ENCODE data around the gene KCNMA1.

KCNMA1 gene

GRCh38 chr10:76973091-76974016 lies 664.3 kb downstream of the KCNMA1 start:
- no peak for FAIRE-seq

DNA sequence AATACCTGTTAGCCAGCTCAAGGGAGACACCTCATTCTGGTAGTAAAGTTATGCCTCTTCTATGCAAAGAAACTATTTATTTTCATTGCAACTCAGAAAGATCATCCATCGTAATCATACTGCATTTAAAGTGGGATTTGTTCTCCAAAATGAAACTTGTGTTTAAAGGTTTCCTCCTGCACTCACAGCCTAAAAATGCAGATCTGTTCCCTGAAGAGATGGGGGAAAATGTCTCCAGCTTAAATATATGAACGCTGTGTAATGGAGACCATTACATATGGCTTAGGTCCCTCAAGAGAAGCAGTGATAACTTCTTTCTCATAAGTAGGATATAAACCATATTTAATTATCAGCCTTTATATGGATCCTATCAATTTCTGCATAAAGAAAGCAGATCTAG lies 665.1 kb downstream of the KCNMA1 start:
- no peak for TF ChIP-seq POLR2A (IDR thresholded peaks at IDR 0.05; ENCODE audit: low read depth, low read length)
- no peak for FAIRE-seq
- no peak for DNase-seq (ENCODE audit: insufficient read length, low spot score)

More at GRCh38 chr10:76973091-76974016, 664.3 kb downstream of the KCNMA1 start:
- DNase-seq (ENCODE audit: insufficient read length, low spot score), result no peak
- TF ChIP-seq POLR2A (IDR thresholded peaks at IDR 0.05; ENCODE audit: low read depth, low read length), result no peak

GRCh38 chr10:76971547-76972170 lies 665.9 kb downstream of the KCNMA1 start:
- FAIRE-seq, result no peak
- no peak for TF ChIP-seq POLR2A (IDR thresholded peaks at IDR 0.05; ENCODE audit: low read depth, low read length)
- no peak for DNase-seq (ENCODE audit: insufficient read length, low spot score)

DNA sequence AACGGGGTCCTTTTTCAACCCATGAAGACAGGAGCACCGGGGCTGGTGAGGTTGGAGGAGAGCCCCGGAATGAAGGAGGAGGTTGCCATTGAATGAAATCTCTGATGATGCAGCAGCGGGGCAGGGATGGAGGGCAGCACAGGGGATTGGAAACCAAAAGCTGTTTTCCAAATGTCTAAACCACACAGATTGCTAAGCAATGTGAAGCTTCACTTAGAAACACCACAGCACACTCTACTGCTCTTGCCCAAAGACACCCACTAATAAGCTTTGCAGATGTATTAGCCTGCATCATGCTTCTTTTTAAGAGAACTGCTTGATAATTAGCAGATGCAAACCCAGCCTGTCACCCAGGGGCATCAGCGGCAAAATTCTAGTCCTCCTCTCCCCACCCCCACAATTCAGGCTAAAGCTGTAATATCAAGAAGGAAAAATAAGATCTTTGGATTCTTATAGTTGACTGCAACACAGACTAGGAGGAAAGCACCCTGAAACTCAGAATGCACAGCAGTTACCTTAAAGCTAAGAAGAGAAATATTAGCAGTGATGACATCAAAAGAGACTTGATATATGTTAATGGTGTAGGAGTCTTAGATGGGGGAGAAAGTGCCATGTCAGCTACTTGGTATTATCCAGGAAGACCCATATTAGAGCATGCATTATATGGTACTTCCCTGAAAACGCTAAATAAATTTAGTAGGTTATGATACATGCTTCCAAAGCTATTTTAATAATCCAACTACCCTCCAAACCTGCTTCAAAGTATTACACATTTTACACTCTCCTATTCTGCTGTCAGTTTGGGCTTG lies 666.7 kb downstream of the KCNMA1 start:
- TF ChIP-seq POLR2A (IDR thresholded peaks at IDR 0.05; ENCODE audit: low read depth, low read length), result no peak
- DNase-seq (ENCODE audit: insufficient read length, low spot score), result no peak
- FAIRE-seq, result no peak

GRCh38 chr10:76969366-76969948 lies 668.2 kb downstream of the KCNMA1 start:
- no peak for DNase-seq (ENCODE audit: insufficient read length, low spot score)
- no peak for TF ChIP-seq POLR2A (IDR thresholded peaks at IDR 0.05; ENCODE audit: low read depth, low read length)
- FAIRE-seq, result no peak

- DNase-seq (ENCODE audit: insufficient read length, low spot score), result no peak
- no peak for FAIRE-seq
- no peak for TF ChIP-seq POLR2A (IDR thresholded peaks at IDR 0.05; ENCODE audit: low read depth, low read length)
Measured at GRCh38 chr10:76968483-76968882, 669.1 kb downstream of the KCNMA1 start.

DNA sequence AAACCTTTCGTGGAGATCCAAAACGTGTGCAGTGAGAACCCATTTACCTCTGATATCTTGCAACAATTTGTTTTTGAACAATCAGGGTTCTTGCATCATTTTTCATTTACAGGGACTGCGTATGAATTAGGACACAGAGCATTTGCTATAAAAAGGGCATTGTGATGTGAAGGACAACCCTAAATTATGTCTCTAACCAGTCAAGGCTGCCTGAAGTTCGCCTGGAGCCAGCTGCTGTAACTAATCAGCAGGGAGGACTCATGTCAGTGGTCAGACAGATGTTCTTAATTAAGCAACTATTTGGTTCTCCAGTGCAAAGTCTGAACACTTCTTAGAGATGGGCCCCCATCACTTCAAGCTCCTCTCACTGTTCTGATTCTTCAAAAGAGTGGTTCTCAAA lies 674.8 kb downstream of the KCNMA1 start:
- DNase-seq (ENCODE audit: insufficient read length, low spot score), result no peak
- no peak for TF ChIP-seq POLR2A (IDR thresholded peaks at IDR 0.05; ENCODE audit: low read depth, low read length)
- FAIRE-seq, result no peak

DNA sequence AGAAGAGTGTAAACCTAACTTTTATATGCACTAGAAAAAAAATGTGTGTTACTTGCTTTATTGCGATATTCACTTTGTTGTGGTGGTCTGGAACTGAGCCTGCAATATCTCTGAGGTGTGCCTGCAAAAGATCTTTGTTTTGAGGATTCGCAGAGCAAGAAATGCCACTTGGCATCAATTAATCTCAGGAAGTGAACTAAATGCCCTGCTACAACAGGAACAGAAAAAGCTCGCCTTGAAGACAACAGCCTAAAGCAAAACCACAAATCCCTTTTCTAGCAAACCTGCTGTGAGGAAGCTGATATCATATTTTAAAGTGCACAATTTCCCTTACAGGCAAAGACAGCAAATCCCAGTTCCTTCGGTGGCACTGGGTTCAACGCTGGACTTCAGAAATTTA lies 675.8 kb downstream of the KCNMA1 start:
- TF ChIP-seq POLR2A (IDR thresholded peaks at IDR 0.05; ENCODE audit: low read depth, low read length), result no peak
- no peak for DNase-seq (ENCODE audit: insufficient read length, low spot score)
- no peak for FAIRE-seq

DNA sequence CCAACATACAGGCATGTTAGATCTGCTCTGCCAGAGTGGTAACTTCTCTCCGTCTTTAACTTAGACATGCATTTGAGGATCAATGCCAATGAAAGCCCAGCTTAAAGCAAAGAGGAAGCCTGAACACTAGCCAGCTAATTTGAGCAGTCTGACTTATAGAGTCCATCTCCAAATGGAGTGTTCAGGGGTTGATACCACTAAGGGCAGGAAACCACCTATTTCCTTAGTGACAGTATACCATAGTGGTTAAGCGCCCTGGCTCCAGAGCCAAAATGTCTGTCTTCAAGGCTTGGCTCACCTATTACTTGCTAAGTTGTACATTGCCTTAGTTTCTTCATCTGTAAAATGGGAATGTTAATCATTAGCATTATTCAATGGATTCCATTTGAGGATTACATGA lies 678.5 kb downstream of the KCNMA1 start:
- DNase-seq (ENCODE audit: insufficient read length, low spot score) (no peak), FAIRE-seq (no peak)
- no peak for TF ChIP-seq POLR2A (IDR thresholded peaks at IDR 0.05; ENCODE audit: low read depth, low read length)

GRCh38 chr10:76954838-76955237 lies 682.8 kb downstream of the KCNMA1 start:
- FAIRE-seq, result no peak

GRCh38 chr10:76950354-76950753 lies 687.3 kb downstream of the KCNMA1 start:
- FAIRE-seq (no peak), DNase-seq (ENCODE audit: insufficient read length, low spot score) (no peak)
- no peak for TF ChIP-seq POLR2A (IDR thresholded peaks at IDR 0.05; ENCODE audit: low read depth, low read length)

More at GRCh38 chr10:76954838-76955237, 682.8 kb downstream of the KCNMA1 start:
- DNase-seq (ENCODE audit: insufficient read length, low spot score), result no peak
- no peak for TF ChIP-seq POLR2A (IDR thresholded peaks at IDR 0.05; ENCODE audit: low read depth, low read length)

- no peak for TF ChIP-seq POLR2A (IDR thresholded peaks at IDR 0.05; ENCODE audit: low read depth, low read length)
- DNase-seq (ENCODE audit: insufficient read length, low spot score), result no peak
- no peak for FAIRE-seq
Measured at GRCh38 chr10:76946270-76946669, 691.3 kb downstream of the KCNMA1 start.

- DNase-seq (ENCODE audit: insufficient read length, low spot score) (no peak), FAIRE-seq (no peak)
- TF ChIP-seq POLR2A (IDR thresholded peaks at IDR 0.05; ENCODE audit: low read depth, low read length), result no peak
Measured at GRCh38 chr10:76945166-76945565, 692.4 kb downstream of the KCNMA1 start.

GRCh38 chr10:76944640-76945039 lies 693.0 kb downstream of the KCNMA1 start:
- TF ChIP-seq POLR2A (IDR thresholded peaks at IDR 0.05; ENCODE audit: low read depth, low read length), result no peak
- DNase-seq (ENCODE audit: insufficient read length, low spot score) (no peak), FAIRE-seq (no peak)

Measured in H54 (cell line).